Suprapubic skin (tissue), 3 donors: ENCODE results near the gene ELN.

ENCODE experiments used
- POLR2A ChIP-seq, 2 donors: fragments of 450-650 bp; IDR thresholded peaks; one replicate each; pipeline ENCODE4 v1.6.1; 2017; ENCODE audit warnings: antibody characterized with exemption in 2 of 2, mild to moderate bottlenecking in 2 of 2, moderate library complexity in 2 of 2
- TF ChIP-seq, protein P1 (sequence below), 2 donors: fragments of 200-600 bp in 1 of 2; fragments of 450-650 bp in 1 of 2; sonication (generic) in 1 of 2; IDR thresholded peaks; one replicate each; pipeline ENCODE4 v1.5.1; 2016 to 2019; ENCODE audit warnings: antibody characterized with exemption in 2 of 2, mild to moderate bottlenecking in 1 of 2, moderate library complexity in 1 of 2

DNA sequence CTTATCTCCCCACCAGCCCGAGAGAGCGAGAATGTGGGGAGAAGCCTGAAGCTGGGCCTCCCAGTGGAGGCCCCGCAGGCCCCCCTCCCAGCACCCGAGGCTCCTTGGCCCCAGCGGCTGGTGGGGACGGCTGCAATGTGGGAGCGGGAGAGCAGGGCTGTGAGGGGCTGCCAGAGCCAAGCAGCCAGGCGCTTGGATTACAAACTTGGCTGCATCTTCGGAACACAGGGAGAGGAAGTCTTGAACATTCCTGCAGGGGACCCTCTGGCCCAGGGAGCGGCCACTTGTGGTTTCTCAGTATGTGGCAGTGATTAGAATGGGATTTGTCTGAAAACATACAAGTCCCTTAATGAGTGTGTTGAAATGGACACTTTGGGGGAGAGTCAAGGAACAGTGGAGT, 23.2 kb downstream of the ELN start:
- TF ChIP-seq, protein P1, sequence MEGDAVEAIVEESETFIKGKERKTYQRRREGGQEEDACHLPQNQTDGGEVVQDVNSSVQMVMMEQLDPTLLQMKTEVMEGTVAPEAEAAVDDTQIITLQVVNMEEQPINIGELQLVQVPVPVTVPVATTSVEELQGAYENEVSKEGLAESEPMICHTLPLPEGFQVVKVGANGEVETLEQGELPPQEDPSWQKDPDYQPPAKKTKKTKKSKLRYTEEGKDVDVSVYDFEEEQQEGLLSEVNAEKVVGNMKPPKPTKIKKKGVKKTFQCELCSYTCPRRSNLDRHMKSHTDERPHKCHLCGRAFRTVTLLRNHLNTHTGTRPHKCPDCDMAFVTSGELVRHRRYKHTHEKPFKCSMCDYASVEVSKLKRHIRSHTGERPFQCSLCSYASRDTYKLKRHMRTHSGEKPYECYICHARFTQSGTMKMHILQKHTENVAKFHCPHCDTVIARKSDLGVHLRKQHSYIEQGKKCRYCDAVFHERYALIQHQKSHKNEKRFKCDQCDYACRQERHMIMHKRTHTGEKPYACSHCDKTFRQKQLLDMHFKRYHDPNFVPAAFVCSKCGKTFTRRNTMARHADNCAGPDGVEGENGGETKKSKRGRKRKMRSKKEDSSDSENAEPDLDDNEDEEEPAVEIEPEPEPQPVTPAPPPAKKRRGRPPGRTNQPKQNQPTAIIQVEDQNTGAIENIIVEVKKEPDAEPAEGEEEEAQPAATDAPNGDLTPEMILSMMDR (IDR thresholded peaks at IDR 0.05): no peak
- TF ChIP-seq POLR2A (IDR thresholded peaks at IDR 0.05): no peak
